HG02852 (cell line): ENCODE results near the gene CLIP2.
A peak's percentile ranks its signal among the peaks of the same experiment; 100 is the strongest.

ENCODE experiments used
- ATAC-seq: cut with Tn5 transposase; IDR thresholded peaks from one replicate; pipeline ENCODE4 v1.9.1; 2021; ENCODE audit warnings: mild to moderate bottlenecking, moderate library complexity; ENCODE audit not compliant: unreplicated experiment

CLIP2 gene

DNA sequence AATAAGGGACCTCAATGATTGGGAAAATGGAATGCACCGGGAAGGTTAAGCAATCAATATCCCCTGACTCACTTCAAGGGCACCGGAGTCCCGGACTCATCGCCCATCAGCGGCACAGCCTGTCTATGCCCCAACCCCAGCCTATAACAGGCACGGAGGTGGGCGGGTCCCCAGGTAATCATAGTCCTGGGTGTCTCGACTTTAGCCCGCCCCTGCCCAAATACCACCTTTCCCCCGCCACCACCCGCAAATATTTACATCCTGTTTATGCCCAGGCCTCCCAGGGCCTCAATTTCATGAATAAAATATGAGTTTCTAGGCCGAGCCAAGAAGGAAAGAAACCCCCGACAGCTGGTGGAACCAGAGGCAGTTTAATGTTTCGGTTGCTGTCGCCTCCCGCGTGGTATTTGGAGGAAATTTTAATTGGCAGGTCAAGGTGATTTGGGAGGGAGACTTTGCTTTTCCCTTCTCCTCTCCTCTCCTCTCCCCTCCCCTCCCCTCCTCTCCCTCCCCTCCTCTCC, 19.4 kb upstream of the CLIP2 start:
- no peak for ATAC-seq

DNA sequence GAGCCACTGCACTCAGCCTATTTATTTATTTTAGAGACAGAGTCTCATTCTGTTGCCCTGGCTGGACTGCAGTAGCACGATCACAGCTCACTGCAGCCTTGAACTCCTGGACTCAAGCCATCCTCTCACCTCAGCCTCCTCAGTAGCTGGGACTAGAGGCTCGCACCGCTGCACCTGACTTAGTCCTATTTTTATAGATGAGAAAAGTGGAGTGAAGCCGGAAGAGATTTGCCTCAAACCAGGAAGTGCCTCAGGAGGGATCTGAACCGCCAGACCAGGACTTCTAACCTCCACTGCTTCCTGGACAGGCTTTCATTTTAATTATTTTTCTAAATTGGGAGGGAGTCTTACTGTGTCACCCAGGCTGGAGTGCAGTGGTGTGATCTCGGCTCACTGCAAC, 17.5 kb upstream of the CLIP2 start:
- ATAC-seq: no peak

DNA sequence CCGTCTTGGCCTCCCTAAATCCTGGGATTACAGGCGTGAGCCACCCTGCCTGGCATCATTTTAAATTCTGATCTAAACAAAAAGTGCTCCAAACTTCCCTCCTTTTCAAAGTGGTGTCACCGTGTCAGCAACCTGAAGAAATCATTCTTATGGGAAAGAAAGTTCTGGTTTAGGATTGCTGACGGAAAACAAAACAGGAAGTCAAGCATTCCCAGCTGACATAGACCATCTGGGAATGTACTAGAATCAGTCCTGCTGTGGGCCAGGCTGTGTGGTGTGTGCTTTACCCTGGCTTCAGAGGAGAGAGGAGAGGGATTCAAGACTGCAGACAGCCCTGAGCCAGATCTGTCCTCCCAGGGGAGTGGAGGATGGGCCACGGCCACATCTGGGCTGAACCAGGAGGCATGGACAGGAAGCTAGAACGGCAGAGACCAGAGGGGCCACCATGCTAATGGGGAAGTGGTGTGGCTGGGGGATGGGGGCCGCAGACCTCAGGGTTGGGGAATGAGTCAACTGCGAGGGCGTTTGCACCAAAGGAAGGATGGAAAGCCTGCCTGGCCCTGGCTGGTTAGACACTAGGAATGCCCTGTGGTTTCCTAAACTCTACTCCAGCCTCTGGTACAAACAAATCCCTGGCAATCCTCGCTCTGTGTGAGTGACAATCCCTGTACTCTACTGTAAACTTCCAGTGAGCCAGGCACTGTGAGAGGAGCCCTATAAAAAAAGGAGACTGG, 16.7 kb upstream of the CLIP2 start:
- peak; percentile 78 for ATAC-seq

- no peak for ATAC-seq
These were observed 13.8 kb upstream of the CLIP2 start for GRCh38 chr7:74275401-74275881.

DNA sequence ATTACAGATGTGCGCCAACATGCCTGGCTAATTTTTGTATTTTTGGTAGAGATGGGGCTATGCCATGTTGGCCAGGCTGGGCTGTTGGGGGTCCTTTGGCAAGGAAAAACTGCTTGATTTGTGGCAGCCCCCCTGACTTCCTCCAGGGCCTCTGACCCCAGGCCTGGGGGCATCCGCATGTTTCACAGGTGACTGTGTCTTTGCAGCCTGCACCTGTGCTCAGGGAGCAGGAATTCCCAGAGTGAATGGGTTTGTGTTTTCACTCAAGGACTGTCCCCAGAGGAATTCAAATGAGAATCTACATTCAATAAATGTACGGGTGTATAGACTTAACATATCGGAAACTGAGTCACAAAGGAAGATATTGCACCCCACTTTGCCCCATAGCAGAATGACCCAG, 11.6 kb upstream of the CLIP2 start:
- no peak for ATAC-seq

GRCh38 chr7:74280985-74281384, 8.2 kb upstream of the CLIP2 start:
- ATAC-seq: no peak

- ATAC-seq: no peak
These were observed 6.3 kb upstream of the CLIP2 start for GRCh38 chr7:74282748-74283459.

DNA sequence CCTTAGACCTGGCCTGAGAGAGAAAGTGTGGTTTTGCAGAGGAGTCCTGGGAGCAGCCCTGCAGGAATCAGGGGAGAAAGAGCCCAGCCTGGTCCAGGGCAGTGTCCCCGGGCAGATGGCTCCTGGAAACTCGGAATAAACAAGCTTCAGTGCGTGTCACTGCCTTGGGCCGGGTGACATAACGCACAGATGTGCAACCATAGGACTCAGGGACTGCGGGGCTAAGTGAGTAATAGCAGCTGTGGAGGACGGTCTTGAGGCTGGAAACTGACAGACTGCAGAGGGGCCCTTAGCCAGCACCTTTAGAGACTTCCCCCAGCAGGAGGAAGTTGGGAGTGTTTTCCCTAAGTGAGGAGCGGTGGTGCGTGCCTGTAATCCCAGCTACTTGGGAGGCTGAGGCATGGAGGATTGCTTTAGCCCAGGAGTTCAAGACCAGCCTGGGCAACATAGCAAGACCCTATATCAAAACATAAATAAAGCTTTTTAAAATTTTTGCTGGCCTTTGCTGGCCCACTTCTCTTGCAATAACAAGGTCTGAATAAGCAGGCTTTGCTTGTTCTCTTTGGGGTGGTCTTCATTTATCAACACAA, 5.3 kb upstream of the CLIP2 start:
- no peak for ATAC-seq

GRCh38 chr7:74284781-74285259, 4.4 kb upstream of the CLIP2 start:
- peak; percentile 45 for ATAC-seq

DNA sequence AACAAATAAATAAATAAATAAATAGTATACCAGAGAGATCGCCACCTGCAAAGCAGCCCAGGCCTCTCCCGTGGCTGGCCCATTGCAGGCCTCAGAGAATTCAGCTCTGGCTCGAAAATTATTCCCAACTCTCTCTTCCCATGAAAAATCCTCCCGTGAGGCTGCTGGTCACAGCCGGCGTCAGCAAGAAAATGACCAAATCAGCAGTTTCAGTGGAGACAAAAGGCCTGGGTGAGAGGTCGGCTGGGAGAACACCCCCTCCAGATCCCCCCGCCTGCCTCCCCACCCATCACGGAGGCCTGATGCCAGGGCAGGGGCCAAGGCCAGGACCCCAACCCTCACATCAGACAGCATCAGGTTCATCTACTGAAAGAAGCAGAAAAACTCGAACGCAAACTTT, 3.1 kb upstream of the CLIP2 start:
- ATAC-seq: no peak

GRCh38 chr7:74287303-74288033, 1.7 kb upstream of the CLIP2 start:
- no peak for ATAC-seq

- no peak for ATAC-seq
These were observed 949 bp upstream of the CLIP2 start for GRCh38 chr7:74288034-74288881.

- ATAC-seq: no peak
These were observed 699 bp downstream of the CLIP2 start for GRCh38 chr7:74289659-74290552.

- ATAC-seq: no peak
These were observed 1.3 kb downstream of the CLIP2 start for GRCh38 chr7:74290553-74290950.

GRCh38 chr7:74290981-74291441, 1.8 kb downstream of the CLIP2 start:
- no peak for ATAC-seq

- ATAC-seq: no peak
These were observed 2.3 kb downstream of the CLIP2 start for GRCh38 chr7:74291535-74291934.

DNA sequence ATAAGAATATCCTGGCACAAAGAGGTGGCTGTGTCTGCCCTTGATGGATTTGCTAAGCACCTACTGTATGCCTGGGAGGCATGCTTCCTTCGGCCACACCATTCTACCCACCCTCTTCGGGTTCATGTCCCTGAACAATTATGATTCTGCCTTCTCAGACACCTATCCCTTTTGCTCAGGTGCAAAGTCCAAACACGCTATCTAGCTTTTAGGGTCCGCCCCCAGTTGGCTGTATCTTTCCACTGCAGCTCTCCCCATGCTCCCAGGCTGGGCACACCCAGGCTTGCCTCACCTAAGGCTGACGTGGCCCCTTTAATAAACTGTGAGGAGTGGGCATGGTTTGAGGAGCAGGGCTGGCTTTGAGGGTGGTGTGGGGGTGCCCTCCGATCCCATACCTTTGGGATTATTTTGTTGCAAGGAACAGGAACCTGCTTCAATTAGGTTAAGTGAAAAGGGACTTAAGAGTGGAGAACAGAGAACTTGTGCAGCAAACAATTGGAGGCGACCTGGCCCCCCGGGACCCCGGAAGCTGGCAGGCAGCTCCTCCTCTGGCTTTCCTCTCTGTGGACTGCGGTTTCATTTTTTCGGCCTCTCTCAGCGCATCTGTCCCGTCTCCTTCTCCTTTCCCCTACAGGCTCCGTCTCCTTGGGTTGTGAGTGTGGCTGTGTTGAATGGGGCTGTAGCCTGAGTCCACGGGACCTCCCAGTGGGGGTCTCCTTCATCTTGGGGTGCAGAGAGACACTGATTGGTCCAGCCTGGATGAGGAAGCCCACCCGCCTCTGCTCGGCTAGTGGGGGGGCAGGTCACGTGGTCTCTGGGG, 3.8 kb downstream of the CLIP2 start:
- no peak for ATAC-seq

- no peak for ATAC-seq
These were observed 4.3 kb downstream of the CLIP2 start for GRCh38 chr7:74293577-74293908.
